ENCODE data around the gene STARD7.
"Not testable (repeated sequence)": the region's sequence is repeated elsewhere in the genome, so short reads cannot be mapped to it uniquely, and the experiment has no call there.

STARD7 gene

DNA sequence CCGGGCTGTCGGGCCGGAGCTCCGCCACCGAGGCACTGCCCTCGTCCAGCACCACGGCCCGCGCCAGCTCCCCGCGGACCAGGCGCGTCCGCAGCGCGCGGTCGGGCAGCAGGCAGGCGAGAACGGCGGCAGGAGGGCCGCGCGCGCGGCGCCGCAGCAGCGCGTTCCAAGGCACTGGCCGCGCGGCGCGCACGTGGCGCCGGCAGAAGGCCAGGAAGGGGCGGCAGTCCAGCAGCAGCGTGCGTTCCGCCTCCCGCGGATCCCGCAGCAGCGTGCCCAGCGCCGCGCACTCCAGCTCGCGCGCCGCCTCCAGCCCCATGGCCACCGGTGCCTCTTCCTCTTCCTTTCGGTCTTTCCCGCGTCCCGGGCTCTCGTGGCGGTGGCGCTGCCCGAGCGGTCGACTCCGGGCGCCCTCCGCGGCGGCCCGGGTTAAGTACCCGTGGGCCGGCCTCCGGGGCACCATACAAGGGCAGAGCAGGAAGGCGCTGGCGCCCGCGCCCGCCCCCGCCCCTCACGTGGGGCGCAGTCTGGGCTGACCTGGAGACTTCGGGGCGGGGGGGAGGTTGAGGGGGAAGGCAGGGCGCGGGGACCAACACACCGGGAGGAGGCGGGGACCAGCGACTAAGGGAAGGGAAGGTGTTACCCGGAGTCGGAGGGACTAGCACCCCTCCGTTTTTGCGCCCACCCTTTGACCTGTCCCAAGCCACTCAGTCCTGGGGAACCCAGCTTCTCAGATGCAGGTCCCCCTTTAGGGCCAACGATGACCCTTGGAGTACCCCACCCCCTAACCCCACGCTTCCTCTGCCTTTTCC is 63.4 kb downstream of the STARD7 start, which contains the start of gene DUSP2:
Gene DUSP2, minus strand, starts transcription at position 405 of the 812 bp plus-strand sequence. Its CDS starts 86 bp downstream, at position 319.
- Mint-ChIP-seq H3K36me3 (peaks cover 11% of the 10 kb centered on the region), H3K4me1 (ENCODE audit: low read depth) (peaks cover 46% of the 10 kb centered on the region), H3K4me3 (peak within 1 kb of the TSS; percentile 94), H3K27ac (peak within 1 kb of the TSS; percentile 95), H3K27me3 (no peaks in the 10 kb centered on the region), H3K9me3 (ENCODE audit: low read depth) (no peaks in the 10 kb centered on the region)

- Mint-ChIP-seq H3K9me3 (ENCODE audit: low read depth) (no peaks in the 10 kb centered on the region), H3K27me3 (no peaks in the 10 kb centered on the region), H3K4me3 (peak overlapping the region; percentile 94), H3K27ac (peak overlapping the region; percentile 95), H3K4me1 (ENCODE audit: low read depth) (peaks cover 45% of the 10 kb centered on the region), H3K36me3 (peaks cover 11% of the 10 kb centered on the region)
Measured at GRCh38 chr2:96144481-96145035, 64.1 kb downstream of the STARD7 start.

- Mint-ChIP-seq H3K27ac (peak overlapping the region; percentile 95), H3K27me3 (no peaks in the 10 kb centered on the region), H3K9me3 (ENCODE audit: low read depth) (no peaks in the 10 kb centered on the region), H3K4me1 (ENCODE audit: low read depth) (peaks cover 45% of the 10 kb centered on the region), H3K4me3 (peak overlapping the region; percentile 94), H3K36me3 (peaks cover 11% of the 10 kb centered on the region)
Measured at GRCh38 chr2:96143848-96144480, 64.7 kb downstream of the STARD7 start.

- Mint-ChIP-seq H3K27me3 (no peaks in the 10 kb centered on the region), H3K27ac (peak overlapping the region; percentile 95), H3K4me3 (peak overlapping the region; percentile 94), H3K36me3 (peaks cover 11% of the 10 kb centered on the region), H3K4me1 (ENCODE audit: low read depth) (peaks cover 43% of the 10 kb centered on the region), H3K9me3 (ENCODE audit: low read depth) (no peaks in the 10 kb centered on the region)
Measured at GRCh38 chr2:96143231-96143847, 65.3 kb downstream of the STARD7 start.

GRCh38 chr2:96142217-96143113 is 66.2 kb downstream of the STARD7 start:
- peaks cover 11% of the 10 kb centered on the region for H3K36me3 Mint-ChIP-seq
- peak overlapping the region; percentile 94 for H3K4me3 Mint-ChIP-seq
- peak overlapping the region; percentile 90 for H3K27ac Mint-ChIP-seq
- H3K9me3 Mint-ChIP-seq (ENCODE audit: low read depth): no peaks in the 10 kb centered on the region
- peaks cover 34% of the 10 kb centered on the region for H3K4me1 Mint-ChIP-seq (ENCODE audit: low read depth)
- no peaks in the 10 kb centered on the region for H3K27me3 Mint-ChIP-seq

DNA sequence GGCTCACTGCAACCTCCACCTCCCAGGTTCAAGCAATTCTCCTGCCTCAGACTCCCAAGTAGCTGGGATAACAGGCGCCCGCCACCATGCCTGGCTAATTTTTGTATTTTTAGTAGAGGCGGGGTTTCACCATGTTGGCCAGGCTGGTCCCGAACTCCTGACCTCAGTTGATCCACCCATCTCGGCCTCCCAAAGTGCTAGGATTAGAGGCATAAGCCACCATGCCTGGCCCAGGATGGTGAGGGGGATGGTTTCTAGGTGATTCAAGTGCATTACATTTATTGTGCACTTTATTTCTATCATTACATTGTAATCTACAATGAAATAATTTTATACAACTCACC is 67.0 kb downstream of the STARD7 start:
- peak overlapping the region; percentile 90 for H3K27ac Mint-ChIP-seq
- peaks cover 11% of the 10 kb centered on the region for H3K36me3 Mint-ChIP-seq

GRCh38 chr2:96140941-96141623 is 67.5 kb downstream of the STARD7 start:
- Mint-ChIP-seq H3K27ac (peak overlapping the region; percentile 90), H3K27me3 (no peaks in the 10 kb centered on the region), H3K36me3 (peaks cover 11% of the 10 kb centered on the region), H3K4me1 (ENCODE audit: low read depth) (peaks cover 22% of the 10 kb centered on the region), H3K4me3 (peak overlapping the region; percentile 94), H3K9me3 (ENCODE audit: low read depth) (no peaks in the 10 kb centered on the region)

More for the DNA sequence above, 67.0 kb downstream of the STARD7 start:
- H3K9me3 Mint-ChIP-seq (ENCODE audit: low read depth); H3K27me3 Mint-ChIP-seq: not testable (repeated sequence)
- peak overlapping the region; percentile 94 for H3K4me3 Mint-ChIP-seq
- peaks cover 26% of the 10 kb centered on the region for H3K4me1 Mint-ChIP-seq (ENCODE audit: low read depth)

DNA sequence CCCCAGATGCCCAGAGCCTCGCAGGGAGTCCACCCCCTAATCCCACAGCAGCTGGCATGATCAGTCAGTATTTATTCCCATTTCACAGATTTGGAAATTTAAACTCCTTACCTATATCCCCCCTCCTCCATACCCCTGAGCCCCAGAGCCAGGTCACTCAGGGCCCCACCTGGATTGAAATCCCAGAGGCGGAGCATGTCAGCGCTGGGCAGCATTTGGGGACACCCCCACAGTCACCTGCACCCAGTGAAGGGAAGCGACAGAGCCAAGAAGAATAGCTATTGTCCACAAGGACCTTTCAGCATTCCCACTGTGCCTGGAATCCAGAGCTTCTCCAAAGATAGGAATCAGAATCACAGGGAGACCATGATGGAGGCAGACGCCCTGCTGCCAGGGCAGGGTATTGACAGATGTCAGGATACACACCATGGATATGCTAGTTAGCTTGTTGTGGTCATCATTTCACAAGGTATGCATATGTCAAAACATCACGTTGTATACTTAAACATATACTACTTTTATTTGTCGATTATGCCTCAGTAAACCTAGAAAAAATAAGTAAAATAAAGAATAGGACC is 69.4 kb downstream of the STARD7 start:
- no peak overlapping the region for H3K4me3 Mint-ChIP-seq
- H3K27ac Mint-ChIP-seq: no peak overlapping the region
- no peaks in the 10 kb centered on the region for H3K27me3 Mint-ChIP-seq
- H3K4me1 Mint-ChIP-seq (ENCODE audit: low read depth): peaks cover 20% of the 10 kb centered on the region
- no peaks in the 10 kb centered on the region for H3K9me3 Mint-ChIP-seq (ENCODE audit: low read depth)
- peaks cover 7% of the 10 kb centered on the region for H3K36me3 Mint-ChIP-seq

- Mint-ChIP-seq H3K27me3 (no peaks in the 10 kb centered on the region), H3K36me3 (peaks cover 4% of the 10 kb centered on the region), H3K4me3 (no peak within 1 kb of the TSS), H3K9me3 (ENCODE audit: low read depth) (no peaks in the 10 kb centered on the region), H3K4me1 (ENCODE audit: low read depth) (peaks cover 20% of the 10 kb centered on the region), H3K27ac (no peak within 1 kb of the TSS)
Measured at GRCh38 chr2:96138179-96139145, 70.2 kb downstream of the STARD7 start, which contains the start of gene ASTL. ASTL (minus strand) TSS chr2:96138502; CDS start chr2:96138436, 66 bp downstream.

DNA sequence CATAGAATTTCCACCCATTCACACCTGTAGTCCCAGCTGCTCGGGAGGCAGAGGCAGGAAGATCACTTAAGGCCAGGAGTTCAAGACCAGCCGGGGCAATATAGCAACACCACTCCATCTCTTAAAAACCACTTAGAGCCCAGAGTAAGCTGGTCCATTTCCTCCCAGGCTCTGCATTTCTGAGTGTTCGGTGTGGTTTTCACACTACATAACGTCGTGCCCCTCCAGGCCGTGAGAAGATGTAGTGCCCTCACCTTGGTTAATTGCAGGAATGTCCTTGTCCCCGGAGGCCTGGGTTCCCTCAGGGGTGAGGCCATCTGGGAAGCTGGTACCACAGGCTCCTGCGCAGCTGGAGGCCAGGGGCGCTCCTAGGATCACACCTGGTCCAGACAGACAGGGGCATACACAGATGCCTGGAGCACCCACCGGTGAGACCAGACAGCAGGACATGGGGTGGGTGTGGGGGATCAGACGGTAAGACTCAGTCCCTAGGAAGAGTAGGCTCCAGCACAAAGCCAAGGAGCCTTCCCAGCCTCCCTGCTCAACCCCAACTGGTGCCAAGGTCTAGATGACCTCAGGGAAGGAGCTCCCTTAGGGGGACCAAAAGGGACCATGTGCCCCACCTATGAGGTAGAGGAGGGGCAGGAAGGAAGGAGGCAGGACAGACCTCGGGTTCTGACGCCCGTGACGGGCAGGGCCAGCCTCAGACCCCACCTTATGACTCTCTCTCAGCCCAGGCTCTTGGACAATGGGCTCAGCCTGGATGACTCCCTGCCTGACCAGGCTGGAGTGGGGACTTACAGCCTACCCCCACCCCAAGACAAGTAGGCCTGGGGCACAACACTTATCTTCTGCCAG is 71.1 kb downstream of the STARD7 start:
- no peaks in the 10 kb centered on the region for H3K9me3 Mint-ChIP-seq (ENCODE audit: low read depth)
- H3K27me3 Mint-ChIP-seq: no peaks in the 10 kb centered on the region
- H3K4me1 Mint-ChIP-seq (ENCODE audit: low read depth): peaks cover 20% of the 10 kb centered on the region
- no peak overlapping the region for H3K27ac Mint-ChIP-seq
- no peaks in the 10 kb centered on the region for H3K36me3 Mint-ChIP-seq
- no peak overlapping the region for H3K4me3 Mint-ChIP-seq

- Mint-ChIP-seq H3K4me3 (no peak overlapping the region), H3K4me1 (ENCODE audit: low read depth) (peaks cover 24% of the 10 kb centered on the region), H3K27me3 (no peaks in the 10 kb centered on the region), H3K27ac (no peak overlapping the region), H3K36me3 (peaks cover 3% of the 10 kb centered on the region), H3K9me3 (ENCODE audit: low read depth) (no peaks in the 10 kb centered on the region)
Measured at GRCh38 chr2:96136129-96136720, 72.4 kb downstream of the STARD7 start.

DNA sequence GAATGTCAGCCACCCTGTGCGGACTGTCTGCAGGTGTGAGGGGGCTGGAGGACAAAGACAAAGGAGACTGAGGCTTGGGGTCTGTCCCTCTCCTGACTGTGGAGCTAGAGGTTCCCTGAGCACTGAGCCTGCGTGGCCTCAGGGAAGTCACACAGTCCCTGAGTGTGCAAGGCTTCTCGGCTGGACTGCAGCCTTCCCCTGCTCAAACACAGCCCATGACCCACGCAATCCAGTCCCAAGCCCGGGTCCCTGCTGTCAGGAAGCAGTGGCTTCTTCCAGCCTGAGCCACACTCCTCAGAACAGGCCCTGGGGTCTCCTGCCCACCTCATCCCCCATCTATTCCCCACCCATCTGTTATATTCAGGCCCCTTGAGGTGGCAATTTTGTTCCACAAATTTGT is 73.0 kb downstream of the STARD7 start:
- peaks cover 3% of the 10 kb centered on the region for H3K36me3 Mint-ChIP-seq
- peaks cover 27% of the 10 kb centered on the region for H3K4me1 Mint-ChIP-seq (ENCODE audit: low read depth)
- no peak overlapping the region for H3K27ac Mint-ChIP-seq
- no peaks in the 10 kb centered on the region for H3K27me3 Mint-ChIP-seq
- no peak overlapping the region for H3K4me3 Mint-ChIP-seq
- no peaks in the 10 kb centered on the region for H3K9me3 Mint-ChIP-seq (ENCODE audit: low read depth)
